ENCODE data around the gene TUBB4B.

Gene TUBB4B

DNA sequence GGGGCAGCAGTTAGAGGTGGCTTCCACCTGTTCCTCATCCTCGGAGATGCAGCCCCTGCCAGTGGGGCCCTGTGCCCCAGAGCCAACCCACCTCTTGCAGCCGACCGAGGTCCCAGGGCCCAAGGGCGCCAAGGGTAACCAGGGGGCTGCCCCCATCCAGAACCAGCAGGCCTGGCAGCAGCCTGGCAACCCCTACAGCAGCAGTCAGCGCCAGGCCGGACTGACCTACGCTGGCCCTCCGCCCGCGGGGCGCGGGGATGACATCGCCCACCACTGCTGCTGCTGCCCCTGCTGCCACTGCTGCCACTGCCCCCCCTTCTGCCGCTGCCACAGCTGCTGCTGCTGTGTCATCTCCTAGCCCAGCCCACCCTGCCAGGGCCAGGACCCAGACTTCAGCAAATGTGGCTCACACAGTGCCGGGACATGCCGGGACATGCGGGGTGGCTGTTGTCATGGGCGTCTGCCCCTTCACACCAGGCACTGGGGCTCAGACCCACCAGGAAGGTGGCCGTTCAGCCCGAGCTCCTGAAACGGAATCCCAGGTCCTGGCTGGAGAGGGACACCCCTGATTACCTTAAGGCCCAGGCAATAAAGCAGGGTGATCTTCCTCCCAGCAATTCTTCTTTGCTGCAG is 15.3 kb upstream of the TUBB4B start:
- DNase-seq (no peak), ATAC-seq (no peak)

DNA sequence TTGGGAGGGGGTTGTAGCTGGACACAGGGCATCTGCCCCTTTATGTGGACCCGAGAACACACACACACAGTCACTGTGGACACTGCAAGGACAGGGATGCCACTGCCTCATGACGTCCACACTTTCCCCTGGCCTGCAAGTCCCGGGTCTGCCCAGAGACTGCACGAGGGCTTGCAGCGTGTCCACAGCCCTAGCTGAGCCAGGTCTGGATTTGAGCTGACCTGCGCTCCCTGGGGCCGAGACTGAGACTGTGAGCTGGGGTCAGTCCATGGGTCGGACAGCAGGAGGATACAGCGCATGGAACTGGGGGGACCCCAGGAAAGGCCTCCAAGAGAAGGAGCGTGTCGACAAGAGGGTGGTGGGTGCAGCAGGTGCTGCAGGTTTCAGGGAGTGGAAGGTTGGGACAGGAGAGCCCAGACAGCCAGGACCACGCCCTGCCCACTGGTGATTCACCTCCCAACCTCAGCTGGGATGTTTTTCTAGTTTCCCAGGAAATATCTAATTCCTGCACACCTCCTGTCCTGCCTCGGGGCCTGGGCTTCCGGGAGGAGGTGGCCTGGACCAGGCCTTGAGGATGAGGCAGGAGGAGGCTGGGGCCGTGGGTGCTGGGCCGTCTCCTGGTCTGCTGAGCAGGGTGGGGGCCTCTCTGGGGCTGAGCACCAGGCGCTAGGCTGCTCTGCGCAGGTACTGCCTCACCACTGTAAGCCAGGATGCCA is 14.6 kb upstream of the TUBB4B start:
- ATAC-seq (no peak), DNase-seq (no peak)

DNA sequence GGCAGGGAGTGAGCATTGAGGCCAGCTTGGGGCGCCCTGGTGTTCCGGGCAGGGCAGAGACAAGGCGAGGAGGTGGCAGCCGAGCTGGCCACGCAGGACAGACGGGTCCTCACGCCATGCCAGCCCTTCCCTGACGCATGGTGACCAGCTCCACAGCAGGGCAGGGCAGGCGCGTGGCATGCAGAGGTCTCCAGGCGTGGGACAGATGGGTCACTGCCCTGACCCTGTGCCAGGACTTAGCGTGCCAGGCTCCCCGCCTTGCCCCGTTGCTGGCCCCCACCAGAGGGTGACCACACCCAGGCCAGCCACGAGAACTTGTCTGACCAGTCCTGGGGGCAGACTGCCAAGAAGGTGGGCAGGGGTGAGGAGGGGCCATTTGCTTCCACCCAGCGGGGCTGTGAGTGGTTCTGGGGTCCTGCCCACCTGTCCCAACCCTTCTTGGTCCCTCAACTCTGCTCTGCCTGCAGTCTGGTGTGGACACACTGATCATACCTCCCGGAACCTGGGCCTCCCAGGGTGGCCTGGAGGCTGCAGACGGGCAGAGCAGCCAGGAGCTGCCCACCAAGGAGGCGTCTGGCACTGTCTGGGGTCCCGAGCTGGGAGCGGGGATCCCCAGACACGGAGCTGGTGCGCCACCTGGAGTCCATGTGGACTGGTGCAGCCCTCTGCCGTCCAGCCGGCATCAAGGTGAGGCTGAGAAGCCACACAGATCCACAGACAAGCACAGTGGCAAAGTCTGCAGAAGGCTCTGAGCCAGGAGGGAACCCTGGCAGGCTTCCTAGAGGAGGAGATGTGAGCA is 13.8 kb upstream of the TUBB4B start, which contains the start of gene RNF224:
RNF224 (plus strand) TSS at position 449 of the 799 bp plus-strand sequence. CDS start 834 bp downstream, outside the sequence.
- DNase-seq: peak; percentile 89
- ATAC-seq: peak; percentile 55

DNA sequence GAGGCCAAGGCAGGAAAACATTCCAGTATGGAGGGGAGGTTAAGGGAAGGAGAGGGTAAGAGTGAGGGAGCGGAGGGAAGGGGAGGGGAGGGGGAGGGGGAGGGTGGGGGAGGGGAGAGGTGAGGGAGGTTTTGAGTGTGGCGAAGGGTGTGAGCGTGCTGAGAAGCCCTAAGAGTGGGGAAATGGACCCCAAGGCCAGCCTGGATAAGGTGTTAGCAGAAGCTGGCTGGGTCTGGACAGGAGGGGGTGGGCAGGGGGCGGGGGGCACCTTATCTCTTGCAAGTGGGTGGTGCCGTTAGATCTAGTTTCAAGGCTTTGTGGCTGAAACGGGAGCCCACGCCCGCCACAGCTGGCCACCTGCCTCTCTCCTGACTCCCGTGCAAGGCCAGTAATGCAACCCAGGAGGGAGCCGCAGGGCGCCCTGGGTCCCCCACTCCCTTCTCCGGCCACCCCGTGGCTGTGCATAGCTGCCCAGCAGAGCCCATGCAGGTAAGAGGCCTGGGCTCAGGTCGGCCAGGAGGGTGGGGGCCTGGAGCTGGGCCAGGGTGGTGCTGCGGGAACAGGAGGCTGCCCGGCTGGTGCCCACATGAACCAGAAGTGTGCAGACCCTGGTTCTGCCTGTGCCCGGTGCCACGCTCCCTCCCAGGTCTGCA is 13.1 kb upstream of the TUBB4B start:
- no peak for DNase-seq
- no peak for ATAC-seq

DNA sequence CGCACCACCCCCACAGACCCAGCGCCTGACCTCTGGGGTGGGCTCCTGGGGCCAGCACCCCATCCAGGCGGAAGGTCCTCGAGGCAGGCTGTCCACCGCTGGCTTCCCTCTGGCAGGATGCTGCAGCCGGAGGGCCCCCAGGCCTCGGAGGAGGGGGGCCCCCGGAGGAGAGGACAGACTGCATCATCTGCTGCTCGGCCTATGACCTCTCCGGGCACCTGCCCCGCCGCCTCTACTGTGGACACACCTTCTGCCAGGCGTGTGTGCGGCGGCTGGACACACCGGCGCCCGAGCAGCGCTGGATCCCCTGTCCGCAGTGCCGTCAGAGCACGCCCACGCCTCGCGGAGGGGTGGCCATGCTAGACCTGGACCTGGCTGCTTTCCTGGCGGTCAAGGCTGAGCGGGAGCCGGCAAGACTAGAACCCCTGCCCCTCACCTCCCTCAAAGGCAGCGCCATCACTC is 12.6 kb upstream of the TUBB4B start:
- ATAC-seq: no peak
- DNase-seq: no peak

DNA sequence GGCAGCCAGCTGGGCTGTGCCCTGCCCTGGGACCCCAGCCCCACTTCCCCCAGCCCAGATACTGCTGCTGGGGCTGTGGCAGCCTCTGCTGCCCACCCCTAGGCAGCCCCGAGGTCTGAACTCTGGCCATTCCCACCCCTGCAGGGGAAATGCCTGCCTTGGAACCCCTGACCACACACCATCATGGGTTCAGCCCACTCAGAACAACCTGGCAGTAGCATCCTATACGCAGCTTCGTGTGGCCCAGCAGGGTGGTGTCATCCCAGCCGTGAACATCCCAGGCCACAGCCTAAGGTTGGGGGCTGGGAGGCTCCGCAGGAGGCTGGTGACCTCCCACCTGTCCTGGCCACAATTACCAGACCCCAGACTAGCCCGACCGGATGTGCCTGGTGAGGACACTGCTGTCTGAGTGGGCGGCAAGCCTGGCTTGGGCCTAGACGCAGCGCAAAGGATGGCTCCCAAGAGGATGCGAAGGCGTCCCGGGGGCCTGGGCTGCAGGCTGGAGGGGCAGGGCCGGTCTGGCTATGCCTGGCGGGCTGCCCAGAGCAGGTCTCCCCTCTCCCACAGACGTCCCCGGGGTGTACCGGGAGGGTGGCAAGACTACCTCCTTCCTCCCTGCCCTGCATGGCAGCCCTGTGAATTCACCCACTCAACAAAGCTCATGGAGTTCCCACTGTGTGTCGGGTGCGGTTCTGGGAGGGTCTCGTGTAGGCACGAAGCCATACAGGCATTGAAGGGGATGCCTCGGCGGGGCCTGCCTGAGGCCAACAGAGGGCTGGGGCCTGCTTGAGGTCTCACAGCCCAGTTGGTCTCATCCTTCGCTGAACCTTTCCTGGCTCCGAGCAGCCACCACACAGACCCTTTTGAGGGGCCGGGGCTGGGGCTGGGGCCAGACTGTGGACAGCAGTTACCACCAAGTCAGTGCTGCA is 11.9 kb upstream of the TUBB4B start:
- DNase-seq (no peak), ATAC-seq (no peak)

DNA sequence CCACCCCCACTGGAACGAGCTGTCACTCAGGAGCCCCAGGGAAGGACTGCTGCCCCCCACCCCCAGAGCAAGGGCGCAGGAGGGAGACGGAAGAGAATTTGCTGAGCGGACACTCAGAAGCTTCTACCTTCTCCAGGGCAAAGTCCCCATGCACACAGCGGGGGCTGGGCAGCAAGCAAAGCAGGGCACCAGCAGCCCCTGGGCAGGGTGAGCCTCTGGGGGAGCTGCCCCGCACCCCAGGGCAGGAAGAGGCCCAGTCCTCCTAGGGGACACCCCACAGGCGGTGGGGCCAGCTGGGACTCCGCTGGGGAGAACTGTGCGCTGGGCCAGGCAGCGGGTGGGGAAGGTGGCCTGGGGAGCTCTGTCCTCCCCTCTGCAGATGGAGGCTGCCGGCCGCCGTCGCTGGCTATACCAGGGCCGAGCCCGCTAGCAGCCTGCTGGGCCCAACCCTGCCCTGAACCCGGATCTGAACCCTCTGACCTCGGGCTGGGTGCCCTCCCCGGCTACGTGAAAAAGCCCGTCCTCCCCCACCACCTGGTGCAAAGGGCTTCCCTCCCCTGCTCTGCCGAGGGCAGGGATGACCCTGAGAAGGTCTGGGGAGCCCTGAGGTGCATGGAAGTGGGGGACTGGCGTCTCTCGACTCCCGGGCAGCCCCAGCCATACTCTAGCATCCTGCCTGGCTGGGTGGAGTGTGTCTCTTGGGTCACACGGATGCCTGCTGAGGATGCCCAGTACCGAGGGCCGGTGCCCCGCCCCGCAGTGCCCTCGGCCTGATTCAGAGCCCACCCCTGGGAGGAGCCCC is 11.0 kb upstream of the TUBB4B start:
- no peak for ATAC-seq
- no peak for DNase-seq

DNA sequence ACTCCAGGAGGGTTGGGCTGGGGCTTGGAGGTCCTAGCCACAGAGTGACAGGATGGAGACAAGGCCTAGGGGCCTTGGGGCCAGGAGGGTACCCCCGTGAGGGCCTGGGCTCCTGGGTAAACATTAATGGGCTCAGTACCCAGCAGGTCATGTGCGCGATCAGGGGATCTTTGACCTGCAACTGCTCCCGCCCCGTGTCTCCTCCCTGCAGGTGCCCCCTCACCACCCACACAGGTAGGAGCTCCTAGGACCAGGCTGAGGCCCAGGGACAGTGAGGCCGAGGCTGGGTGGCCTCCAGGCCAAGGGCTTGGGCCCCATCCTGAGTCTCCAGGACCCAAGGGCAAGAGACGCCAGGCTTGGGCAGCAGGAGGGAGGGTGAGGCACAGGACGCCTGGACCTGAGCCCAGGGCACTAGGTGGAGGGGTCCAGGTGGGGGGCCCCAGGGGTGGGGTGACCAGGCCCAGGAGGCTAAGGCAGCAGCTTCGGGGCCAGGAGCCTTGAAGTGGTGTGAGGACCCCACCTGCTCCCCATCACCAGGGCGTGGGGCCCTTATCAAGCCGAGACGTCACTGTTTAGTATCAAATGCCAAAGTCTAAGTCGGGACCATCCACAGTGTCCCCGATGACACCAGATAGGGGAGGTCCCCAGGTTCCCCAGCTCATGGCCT is 10.2 kb upstream of the TUBB4B start, which contains the start of gene SLC34A3:
SLC34A3 (plus strand) TSS at position 197 of the 667 bp plus-strand sequence. CDS start 802 bp downstream, outside the sequence.
- DNase-seq (no peak), ATAC-seq (no peak)

DNA sequence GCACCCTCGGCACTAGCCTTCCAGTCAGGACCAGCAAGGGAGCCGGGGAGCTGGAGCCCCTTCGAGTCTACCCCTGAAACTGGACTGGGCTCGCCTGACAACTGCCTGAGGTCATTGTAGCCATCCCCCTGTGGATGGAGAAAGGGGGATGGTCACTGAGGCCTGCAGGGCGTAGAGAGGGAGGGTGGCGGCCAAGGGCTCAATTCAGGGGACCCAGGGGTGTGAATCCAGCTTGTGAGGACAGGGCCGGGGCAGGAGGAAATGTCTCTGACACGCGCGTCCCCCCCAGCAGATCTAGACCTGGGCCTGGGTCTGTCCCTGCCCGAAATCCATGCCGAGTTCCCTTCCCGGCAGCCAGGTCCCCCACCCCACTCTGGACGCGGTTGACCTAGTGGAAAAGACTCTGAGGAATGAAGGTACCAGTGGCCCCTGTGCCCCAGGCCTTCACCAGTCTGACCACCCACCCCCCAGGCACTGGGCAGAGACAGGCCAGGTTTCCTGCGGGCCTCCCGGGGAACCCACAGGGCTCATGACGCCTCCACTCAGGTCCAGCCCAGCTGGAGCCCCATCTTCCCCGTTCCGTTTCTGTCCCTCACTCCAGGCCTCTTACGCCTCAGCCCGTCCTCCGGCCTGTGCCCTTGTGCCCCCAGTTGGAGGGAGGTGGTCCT is 9.6 kb upstream of the TUBB4B start:
- DNase-seq (no peak), ATAC-seq (no peak)

DNA sequence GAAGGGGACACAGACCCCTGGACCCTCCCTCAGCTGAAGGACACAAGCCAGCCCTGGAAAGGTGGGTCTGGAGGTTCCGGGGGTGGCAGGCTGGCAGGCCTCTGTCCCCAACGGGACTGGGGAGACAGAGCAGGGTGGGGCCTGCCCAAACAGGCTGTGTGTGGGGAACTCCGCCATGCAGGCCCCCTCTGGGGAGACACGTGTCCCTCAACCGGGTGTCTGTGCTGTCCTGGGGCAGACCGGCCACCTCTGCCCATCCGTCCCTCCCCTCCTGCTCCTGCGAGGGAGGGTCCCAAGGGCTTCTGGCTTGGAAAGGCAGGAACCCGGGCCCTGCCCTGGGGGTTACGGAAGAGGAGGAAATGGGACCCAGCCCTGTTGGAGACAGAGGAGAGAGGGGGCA is 9.0 kb upstream of the TUBB4B start:
- DNase-seq (no peak), ATAC-seq (no peak)

DNA sequence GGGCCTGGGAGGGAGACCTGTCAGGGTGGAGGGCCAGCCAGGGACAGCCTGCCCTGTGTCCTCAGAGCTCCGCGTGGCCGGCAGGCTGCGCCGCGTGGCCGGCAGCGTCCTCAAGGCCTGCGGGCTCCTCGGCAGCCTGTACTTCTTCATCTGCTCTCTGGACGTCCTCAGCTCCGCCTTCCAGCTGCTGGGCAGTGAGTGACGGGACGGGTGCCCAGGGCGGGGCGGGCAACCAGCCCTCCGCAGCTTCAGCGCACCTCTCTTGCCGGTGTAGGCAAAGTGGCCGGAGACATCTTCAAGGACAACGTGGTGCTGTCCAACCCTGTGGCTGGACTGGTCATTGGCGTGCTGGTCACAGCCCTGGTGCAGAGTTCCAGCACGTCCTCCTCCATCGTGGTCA is 8.6 kb upstream of the TUBB4B start:
- no peak for DNase-seq
- no peak for ATAC-seq

DNA sequence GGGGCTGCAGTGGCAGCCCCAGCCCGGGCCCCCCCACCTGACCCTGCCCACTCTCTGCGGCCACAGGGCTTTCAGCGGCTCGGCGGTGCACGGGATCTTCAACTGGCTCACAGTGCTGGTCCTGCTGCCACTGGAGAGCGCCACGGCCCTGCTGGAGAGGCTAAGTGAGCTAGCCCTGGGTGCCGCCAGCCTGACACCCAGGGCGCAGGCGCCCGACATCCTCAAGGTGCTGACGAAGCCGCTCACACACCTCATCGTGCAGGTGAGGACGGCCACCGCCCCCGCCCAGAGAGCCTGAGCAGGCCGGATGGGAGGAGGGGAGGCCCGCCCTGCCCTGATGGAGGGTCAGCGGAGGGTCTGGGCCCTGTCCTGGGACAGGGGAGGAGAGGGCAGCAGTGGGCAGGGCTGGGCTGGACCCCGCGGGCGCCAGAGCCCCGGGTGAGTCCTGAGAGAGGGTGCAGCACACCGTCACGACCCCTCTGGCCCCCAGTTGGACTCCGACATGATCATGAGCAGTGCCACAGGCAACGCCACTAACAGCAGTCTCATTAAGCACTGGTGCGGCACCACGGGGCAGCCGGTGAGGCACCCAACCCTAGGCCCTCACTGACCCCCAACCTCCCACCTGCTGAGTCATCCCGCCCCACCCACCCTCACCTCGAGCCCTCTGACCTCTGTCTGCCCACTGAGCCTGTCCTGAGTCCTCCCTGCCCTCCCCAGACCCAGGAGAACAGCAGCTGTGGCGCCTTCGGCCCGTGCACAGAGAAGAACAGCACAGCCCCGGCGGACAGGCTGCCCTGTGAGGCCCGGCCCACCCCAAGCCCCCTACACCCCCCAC is 7.7 kb upstream of the TUBB4B start:
- DNase-seq: no peak
- no peak for ATAC-seq

DNA sequence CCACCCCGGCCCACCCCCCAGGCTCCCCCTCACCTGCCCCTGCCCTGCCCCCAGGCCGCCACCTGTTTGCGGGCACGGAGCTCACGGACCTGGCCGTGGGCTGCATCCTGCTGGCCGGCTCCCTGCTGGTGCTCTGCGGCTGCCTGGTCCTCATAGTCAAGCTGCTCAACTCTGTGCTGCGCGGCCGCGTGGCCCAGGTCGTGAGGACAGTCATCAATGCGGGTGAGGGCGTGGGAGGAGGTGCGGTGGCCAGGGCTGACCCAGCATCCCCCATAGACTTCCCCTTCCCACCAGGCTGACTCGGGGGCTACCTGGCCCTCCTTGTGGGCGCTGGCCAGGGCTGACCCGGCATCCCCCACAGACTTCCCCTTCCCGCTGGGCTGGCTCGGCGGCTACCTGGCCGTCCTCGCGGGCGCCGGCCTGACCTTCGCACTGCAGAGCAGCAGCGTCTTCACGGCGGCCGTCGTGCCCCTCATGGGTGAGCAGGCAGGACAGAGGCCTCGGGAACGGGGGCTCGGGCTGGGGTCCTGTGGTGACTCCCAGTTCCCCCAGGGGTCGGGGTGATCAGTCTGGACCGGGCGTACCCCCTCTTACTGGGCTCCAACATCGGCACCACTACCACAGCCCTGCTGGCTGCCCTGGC is 6.9 kb upstream of the TUBB4B start:
- DNase-seq (no peak), ATAC-seq (no peak)

DNA sequence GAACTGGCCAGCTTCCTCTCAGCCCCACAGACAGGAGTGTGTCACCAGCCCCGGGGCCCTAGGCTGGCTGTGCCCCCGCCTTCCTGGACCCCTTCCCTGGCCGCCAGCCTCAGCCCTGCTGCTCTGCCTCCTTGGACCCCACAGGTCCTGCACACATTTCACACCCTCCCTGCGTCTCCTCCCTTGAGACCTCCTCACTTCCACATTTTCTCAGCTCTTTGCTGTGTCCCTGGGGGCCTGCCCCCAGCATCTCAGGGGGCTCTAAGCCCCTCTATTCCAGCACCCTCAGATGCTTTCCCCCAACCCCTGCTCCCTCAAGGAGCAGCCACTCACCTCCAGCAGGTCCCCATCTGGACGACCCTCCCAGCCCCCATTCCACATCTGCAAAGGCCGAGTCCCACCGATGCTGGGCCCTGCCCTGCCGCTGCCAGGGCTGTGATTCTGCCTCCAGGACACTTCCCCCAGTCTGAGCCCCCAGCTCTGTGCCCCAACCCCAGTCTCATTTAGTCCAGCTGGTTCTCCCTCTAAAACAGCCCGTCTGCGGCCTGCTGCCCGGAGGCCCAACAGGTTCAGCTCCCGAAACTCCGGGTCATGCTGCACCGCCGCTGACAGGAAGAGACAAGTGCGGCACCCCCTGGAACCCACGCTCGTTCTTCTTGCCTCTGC is 6.2 kb upstream of the TUBB4B start:
- DNase-seq: no peak
- no peak for ATAC-seq

DNA sequence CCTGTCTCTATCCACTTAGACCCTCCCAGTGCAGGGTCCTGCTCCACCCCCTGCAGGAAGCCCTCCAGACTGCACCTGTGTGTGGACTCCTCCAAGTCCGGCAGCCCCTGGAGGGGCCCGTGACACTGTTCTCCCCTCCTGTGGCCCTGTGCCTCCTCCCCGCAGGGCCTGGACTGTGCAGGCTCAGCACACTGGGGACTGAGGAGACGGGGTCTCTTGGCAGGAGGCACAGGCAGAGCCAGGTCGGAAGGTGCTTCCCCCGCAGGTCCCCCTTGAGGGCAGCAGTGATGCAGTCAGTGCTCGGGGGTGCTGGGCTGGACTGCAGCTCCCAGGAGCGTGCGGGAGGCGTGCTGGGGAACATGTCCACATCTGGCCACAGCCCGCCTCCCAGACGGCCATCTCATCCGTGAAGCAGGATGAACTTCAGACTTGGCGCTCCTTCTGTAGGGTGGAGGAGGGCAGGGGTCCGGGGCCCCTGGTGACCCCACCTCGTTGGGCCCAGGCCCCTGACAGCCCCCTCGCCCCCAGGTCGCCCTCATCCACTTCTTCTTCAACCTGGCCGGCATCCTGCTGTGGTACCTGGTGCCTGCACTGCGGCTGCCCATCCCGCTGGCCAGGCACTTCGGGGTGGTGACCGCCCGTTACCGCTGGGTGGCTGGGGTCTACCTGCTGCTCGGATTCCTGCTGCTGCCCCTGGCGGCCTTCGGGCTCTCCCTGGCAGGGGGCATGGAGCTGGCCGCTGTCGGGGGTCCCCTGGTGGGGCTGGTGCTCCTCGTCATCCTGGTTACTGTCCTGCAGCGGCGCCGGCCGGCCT is 5.5 kb upstream of the TUBB4B start:
- no peak for DNase-seq
- no peak for ATAC-seq

DNA sequence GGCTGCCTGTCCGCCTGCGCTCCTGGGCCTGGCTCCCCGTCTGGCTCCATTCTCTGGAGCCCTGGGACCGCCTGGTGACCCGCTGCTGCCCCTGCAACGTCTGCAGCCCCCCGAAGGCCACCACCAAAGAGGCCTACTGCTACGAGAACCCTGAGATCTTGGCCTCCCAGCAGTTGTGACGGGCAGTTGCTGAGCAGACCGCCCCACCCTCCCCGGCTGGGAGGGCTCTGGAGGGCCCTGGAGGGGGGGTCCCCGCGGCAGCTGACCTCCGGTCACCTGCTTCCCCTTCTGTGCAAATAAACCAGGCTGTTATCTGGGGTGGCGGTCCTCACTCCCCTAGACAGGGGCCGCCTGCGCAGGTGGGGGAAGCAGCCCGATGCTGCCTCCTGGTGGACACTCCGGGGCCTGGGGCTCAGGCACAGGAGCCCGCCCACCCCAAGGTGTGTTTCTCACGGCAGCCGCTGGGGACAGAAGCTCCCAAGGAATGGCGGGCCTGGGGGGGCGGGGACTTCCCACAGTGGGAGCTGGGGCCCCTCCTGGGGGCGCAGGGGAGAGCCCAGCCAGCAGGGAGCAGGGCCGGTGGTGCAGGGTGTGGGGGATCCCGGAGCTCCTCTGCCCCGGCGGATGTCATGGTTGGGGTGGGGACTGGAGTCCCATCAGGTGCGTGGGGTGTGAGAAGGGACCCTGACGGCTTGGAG is 4.7 kb upstream of the TUBB4B start:
- DNase-seq (peak; percentile 97), ATAC-seq (peak; percentile 38)
